GM18861 (cell line): ENCODE measurements around the gene PPFIBP1.
"Not testable (repeated sequence)": the region's sequence is repeated elsewhere in the genome, so short reads cannot be mapped to it uniquely, and the experiment has no call there.

Experiments used
- ATAC-seq: cut with Tn5 transposase; IDR thresholded peaks from one replicate; pipeline ENCODE4 v1.9.1; 2021; ENCODE audit not compliant: unreplicated experiment

PPFIBP1 gene

DNA sequence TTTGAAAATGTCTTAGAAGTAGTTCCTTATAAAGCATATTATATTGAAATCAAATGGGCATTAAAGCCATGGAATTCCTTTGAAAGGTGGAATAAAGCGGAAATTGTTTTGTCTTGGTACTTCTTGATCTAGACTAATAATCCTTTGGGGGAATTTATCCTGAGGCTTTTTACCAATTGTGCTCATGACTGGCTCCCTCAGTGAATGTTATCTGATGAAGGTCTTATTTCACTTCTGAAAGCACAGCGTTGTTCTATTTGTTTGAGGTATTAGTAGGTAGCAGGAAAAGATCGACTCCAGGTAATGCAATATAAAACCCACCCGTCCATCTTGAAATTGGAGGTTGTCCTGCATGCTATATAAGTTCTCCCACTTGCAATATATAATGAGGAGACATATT, 64.8 kb downstream of the PPFIBP1 start:
- no peak for ATAC-seq

DNA sequence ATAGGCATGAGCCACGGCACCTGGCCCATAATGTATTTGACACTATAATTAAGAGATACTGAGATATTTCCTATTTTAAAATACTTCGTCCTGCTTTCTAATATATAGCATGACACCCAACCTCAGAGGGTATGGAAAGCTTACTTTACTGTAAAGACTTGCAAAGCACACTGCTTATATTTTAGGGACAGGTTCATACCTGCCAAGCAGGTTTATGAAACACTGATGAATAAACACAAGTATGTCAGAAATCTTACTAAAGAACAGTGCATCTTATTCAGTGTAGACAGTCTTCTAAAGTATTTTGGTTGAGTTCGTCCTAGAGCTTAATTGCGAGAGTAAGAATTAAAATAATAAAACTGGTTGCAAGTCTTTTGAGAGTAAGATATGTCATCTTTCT, 65.4 kb downstream of the PPFIBP1 start:
- ATAC-seq, result no peak

DNA sequence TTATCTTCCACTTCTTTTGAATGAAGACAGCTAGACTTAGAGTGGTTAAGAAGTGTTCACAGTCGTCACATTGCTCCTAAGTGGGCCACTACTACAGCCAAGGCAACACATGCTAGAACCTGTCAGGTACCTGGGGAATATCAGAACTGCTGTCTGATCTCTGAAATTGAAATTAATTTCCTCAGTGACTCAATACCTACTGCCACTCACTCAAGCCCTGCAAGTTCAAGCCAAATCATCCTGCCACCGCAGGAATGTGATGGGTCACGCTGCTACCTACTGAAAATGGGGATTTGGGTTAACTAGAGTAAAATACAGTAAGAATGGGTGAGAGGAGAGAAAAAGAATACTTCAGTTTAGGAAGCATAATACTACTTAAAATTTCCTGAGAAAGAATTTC, 67.7 kb downstream of the PPFIBP1 start:
- ATAC-seq, result not testable (repeated sequence)

DNA sequence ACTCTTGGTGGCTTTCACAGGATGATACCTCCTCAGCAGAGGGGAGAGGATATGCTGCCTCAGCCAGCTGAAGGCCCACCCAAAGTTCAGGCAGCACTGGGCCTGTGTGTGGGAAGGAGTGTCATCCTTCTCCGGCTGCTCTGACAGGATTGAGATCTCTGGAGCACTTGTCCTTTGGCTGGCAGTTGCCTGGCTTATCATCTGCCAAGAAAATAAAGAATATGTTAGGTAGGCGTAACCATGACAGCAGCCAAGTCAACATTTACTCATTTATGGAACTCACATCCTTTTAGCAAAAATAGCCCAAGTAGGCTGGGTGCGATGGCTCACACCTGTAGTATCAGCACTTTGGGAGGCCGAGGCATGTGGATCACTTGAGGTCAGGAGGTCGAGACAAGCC, 68.5 kb downstream of the PPFIBP1 start:
- ATAC-seq, result no peak

DNA sequence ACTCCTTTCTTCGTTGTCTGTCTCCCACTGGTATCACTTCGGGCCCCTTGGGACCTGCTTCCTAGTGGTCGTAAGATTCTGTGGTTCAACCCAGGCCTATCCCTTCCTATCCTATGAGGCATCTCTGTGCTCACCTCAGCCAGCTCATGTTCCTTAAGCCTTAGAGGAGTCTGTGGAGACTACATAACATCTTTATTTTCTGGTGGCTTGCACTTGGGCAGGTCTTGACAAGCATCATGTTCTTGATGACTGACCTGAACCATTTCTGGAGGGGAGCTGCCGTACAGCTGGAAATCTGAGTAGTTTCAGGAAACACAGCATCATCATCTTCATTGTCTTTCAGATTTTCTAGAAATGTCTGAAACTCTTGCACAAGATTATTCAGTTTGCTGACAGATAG, 69.3 kb downstream of the PPFIBP1 start:
- ATAC-seq, result no peak

DNA sequence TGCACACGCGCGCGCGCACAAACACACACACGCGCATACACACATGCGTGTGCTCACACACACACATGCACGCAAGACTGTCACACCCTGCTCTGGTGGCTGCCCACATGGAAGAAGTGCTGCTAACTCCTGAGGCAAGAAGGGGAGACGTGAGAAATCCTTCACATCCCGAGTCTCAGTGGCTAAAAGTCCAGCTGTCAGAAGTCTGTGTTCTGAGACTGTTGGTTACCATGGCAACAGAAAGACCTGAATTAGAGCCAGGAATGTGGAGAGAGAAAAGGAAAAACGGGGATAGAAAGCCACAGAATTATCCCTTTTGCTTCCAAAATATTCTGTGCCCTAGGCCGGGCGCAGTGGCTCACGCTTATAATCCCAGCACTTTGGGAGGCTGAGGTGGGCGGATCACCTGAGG, 71.2 kb downstream of the PPFIBP1 start:
- ATAC-seq, result no peak

DNA sequence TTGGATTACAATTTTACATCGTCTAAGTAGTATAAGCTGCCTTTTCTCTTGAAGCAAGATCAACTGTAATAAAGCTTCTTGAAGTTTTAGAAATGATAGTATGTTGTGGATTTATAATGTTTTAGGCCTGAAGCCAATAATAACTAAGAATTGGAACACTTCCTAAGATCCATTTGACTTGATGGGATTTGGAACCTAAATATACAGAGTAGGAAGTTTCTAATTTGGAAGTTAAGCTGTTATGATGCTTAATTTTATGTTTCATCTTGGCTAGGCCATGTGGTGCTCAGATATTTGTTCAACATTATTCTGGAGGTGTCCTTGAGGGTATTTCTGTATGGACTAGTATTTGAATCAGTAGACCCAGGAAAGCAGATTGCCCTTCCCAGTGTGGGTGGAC, 74.9 kb downstream of the PPFIBP1 start:
- ATAC-seq, result not testable (repeated sequence)

DNA sequence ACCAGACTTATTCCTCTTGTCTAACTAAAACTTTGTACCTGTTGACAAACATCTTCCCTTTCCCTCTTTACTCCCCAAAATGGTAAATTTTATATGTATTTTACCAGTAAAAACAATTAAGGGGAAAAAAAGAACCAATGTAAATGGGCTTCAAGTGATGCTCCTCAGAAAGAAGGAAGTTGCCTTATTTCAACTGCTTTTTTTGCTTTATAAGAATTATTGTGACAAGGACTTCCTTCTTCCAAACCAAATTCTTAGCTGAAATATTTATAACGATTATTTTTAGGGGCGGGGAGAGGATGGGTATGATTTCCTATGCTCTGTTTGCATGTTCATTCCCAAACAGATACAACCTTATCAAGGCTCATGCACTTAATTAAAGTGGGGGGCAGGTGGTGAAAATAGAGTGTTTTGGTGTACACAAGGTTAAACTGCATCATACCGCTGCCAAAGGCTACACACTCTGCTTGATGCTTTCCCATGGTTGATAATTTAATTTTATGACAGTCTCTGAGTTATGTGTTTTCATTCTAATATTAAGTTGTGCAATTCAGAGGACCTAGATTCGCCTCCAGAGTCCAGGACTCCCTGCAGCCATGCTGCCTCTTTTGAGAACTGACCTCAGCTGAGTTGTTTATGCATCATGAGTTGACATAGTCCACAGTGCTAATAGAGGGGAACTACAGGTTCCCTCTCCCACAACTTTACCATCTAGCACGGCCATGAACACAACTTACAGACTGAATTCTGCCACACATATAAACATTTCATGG, 77.2 kb downstream of the PPFIBP1 start:
- not testable (repeated sequence) for ATAC-seq

DNA sequence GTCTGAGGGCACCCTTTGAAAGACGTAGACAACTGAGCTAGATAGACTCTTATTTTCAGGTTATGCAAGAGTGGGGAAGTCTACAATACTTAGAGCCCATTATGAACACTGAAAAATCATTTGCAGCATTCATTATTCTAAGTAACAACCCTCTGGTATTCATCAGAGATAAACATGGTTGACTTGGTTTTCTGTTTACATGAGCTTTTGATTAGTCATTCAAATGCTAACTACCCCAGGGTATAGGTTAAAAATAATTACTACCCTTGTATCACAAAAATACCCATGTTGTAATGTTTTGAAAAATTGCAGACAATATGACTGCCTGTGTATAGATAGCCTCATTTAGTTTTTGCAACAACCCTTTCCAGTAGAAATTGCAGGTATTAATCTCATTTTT, 78.5 kb downstream of the PPFIBP1 start:
- ATAC-seq, result no peak

DNA sequence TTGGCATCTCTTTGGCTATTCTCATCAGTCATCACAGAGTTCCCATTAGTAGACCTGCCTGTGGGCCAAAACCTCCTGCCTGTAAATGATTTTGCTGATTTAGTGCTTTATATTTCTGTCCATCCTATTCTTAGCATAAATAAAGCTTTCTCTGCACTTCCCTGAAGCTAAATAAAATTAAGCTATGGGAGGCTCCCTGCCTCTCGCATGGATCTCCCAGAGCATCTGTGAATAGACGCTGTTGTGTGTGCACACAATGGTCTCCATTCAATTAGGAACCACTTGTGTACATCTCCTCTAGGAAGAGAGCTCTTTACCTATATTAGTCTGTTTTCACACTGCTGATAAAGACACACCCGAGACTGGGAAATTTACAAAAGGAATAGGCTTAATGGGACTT, 80.4 kb downstream of the PPFIBP1 start:
- no peak for ATAC-seq

DNA sequence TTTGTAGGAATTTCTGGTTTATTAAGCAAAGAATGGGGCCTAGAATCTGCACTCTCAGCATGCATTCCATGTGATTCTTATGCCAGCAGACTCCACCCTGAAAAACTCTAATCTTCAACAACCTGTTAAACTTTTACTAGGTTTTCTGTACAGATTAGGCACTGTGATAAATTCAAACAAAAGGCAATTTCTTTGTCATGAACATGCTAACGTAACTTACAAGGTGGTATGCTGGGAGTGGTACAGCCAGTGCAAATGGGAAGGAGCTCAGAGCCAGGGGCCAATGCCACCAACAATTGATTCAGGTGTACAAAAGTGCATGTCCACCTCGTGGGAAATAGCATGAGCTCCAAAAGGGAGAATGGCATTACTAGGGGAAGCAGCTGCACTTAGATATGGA, 83.0 kb downstream of the PPFIBP1 start:
- ATAC-seq, result no peak

DNA sequence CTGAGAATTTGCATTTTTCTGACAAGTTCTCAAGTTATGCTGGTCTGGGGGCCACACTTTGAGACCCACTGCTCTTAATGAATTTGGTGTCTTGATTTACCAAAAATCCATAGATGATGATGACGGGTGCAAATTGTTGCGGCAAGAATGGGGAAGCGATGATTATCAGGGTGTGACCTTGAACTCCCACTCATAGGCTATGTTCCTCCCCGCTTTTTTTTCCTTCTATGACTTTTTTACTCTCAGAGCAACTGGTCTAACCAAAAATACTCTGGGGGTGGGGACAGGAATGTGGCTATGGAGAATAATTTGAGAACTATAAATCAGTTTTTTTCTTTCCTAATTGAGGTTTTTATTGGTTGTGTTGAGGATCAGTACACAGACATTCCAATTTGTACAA, 83.6 kb downstream of the PPFIBP1 start:
- ATAC-seq, result no peak

DNA sequence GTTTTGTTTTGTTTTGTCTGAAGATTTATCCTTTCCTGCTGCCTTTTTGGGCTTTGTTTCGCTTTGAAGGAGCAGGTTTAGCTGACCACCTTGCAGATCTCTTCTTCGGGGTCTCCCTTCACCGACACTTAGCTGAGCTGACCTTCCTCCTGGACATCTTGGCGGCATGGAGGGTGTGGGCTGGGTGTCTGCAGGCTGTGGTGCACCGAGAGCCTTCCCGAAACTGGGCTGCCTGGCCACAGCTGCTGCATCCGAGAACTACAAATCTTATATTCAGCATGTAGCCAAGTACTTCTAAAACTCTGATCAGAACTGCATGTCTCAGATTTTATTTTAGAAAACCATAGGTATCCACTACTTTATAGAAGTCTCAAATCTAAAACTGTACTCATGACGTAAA, 84.9 kb downstream of the PPFIBP1 start:
- ATAC-seq, result no peak

DNA sequence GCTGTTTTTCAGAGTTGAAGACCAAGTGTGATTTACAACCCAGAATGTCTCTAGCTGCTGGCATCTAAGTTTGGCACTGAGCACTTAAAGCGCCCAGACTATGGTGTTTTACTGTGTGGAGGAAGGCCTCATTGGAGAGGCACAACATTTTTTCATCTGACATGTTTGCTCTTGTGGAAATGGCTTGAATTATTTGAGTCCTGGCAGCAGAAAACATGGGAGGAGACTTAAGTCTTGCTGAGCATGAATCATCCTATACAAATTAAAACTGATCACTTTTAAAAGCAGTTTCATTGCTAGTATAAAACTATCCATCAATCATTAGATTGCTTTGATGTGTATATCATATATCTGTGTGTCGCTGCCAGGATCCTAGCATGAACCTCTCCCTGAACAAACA, 86.4 kb downstream of the PPFIBP1 start:
- no peak for ATAC-seq

DNA sequence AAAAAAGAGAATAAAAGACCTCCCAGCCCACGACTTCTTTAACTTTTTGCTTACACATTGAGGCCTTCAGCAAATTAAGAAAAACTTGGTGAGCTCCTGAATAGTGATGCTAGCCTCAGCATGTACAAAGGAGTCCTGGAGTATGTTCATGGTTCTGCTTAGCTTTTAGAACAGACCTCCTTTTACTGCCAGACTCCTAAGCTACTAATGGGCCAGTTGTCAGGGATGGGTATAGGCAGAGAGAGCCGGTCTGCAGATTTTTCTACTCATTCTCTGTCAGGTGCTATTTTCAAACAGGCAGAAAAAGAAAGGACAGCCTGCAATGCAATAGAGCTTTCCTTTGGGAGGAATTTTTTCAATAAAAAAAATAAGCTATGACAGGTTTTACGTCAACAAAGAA, 90.4 kb downstream of the PPFIBP1 start:
- ATAC-seq, result no peak

DNA sequence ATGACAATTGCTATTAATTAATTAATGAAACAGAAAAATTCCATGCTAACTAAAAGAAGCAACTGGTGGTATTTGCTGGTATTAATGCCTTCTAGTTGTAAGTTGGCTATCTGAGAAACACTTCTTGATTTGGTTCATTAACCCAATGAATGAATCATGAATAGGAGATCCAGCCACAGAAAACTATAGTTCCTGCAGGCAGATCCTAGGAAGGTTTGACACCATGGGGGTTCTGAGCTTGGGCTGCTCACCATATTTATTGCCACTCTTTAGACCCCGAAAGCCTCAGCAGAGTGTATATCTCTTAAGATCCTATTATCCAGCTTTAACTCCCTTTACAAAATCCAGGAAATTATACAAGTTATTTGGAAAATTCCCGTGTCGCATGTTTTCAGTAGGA, 90.9 kb downstream of the PPFIBP1 start:
- ATAC-seq, result no peak

DNA sequence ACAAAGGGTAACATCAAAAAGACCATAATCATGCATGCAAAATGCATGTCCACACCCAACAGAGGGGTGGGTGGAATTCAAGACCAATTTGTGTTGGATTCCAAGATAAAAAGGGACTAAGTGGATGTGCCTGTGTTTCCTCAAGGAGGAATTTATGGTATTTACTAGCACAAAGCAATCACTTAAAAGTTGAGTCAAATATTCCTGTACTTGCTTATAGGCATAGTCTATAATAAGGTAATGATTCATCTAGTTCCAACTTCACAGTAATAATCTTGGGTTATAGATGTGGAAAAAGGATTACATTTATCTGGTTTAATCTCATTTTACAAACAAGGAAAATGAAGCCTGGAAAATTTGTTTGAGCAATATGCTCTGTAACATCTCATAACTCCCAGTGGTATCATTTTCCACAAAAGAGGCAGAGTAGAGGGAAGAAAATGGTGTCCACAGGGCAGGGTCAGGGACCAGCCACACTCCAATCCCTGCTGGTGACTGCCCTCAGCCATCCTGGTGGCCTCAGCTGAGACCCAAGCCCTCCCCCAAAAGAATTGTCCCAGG, 91.4 kb downstream of the PPFIBP1 start:
- ATAC-seq, result no peak

DNA sequence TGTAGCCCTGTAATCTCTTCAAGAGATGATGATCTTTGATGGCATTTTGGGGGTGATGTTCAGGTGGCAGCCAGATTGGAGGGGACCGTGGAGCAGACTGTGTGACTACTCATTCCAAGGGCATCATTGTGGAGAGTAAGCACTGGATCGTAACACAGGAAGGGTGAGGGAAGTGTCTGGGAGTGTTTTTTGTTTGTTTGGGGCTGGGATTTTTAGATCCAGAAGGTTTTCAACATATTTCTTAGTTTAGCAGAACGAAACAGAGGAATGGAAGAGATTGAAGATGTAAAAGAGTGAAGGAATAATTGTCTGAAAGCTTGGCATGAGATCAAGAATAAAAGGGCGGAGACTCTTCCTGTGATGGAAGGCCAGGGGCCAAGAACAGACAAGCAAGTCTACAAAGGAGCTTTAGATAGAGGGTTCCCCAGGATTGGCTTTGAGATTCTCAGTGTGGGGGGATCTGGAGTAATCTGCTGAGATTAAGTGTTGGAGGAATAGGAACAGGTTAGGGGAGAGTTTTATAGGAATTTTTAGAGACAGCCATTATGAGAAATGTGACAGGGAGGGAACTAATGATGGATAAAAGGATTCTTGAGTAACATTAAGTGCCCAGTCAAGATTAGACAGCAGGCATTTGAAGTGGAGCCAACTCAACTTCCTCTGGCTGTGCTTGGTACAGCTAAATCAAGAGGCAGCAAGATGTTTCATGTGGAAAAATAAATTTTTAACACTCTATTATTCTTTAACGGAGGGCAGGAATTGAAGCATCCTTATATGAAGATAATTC, 92.5 kb downstream of the PPFIBP1 start:
- ATAC-seq, result no peak

DNA sequence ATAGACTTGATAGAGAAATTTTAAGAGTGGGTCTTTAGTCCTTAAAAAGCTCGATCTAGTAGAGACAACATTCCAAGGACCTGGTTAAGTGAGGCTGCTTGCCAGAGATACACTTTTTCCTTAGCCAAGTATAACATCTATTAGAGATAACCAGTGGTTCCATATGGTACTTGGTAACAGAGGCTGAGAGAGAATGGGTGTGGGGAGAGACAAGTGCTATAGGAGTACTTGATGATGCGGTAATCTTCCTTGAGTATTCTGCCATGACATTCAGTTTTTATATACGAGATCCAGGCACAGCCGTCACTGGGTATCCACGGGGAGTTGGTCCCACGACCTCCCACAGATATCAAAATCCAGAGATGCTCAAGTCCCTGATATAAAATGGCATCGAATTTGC, 94.8 kb downstream of the PPFIBP1 start:
- ATAC-seq, result no peak

DNA sequence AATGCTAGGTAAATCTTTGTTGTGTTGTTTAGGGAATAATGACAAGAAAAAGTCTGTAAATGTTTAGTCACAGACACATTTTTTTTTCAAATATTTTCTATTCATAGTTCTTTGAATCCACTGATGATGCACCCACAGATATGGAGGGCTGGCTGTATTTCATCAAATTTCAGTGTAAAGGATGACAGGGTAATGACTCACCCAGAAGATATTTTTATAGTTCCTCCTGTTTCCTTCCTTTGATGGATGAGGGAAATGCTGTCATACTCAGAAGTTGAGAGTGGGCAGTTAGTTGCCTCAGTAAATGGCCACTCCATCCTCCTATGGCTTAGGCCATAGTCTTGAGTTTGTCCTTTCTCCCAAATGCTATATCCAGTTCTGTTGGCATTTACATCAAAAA, 95.3 kb downstream of the PPFIBP1 start:
- no peak for ATAC-seq

DNA sequence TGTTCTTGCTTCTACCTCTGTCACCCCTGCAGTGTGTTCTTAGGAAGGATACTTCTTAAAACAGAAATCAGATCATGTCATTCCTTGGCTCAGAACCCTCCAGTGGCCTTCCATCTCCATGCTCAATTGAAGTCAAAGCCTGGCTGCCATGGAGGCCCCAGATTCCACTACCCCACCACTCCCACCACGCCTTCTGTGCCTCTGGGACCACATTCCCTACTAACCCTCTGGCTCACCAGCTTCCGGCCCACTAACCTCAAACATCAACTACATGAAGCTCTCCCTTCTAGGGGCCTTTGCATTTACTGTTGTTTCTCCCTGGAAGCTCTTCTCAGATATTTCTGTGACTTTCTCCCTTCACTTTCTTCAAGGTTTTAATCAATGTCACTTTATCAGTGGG, 96.1 kb downstream of the PPFIBP1 start:
- ATAC-seq, result no peak
